ENCODE data around the gene DNAH14. TPM values are rescaled to one million over a fixed set of nuclear protein-coding genes. Genes with fewer than 3 reads are reported as not detected.
"Not testable (repeated sequence)": the region's sequence is repeated elsewhere in the genome, so short reads cannot be mapped to it uniquely, and the experiment has no call there.

DNAH14 gene
- total RNA-seq, 3 donors from 2014 or later, result 9.2 to 12.7 (median 10.0) TPM

GRCh38 chr1:225201447-225201846 lies 272.0 kb downstream of the DNAH14 start:
- ATAC-seq (no peak), DNase-seq (no peak)
- H3K36me3 ChIP-seq (ENCODE audit: low read depth), result no peaks in the 10 kb centered on the region
- no peak overlapping the region for H3K4me3 ChIP-seq
- no peak for TF ChIP-seq CTCF (IDR thresholded peaks at IDR 0.05)
- H3K9me3 ChIP-seq, result peaks cover 4% of the 10 kb centered on the region
- intact Hi-C loops (cut with DNase I, micrococcal nuclease), result no loop called here
- H3K4me1 ChIP-seq (ENCODE audit: low read depth), result no peaks in the 10 kb centered on the region

DNA sequence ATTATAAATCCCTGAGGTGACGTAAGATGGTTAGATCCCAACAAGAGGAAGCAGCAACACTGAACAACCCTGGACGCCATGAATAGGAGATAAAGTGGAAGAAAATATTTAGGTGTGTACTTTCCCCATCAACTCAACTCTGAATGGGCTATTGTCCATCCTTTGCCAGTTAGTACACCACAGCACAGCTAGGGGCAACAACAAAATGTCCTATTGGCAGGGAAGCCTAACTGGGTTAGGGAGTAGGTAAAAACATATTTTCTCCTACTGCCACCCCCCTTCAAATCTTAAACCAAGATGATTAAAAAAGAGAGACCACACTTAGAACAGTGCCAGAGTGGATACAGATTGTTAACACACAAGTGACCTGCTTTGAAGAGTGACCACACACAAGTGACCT lies 278.3 kb downstream of the DNAH14 start:
- ATAC-seq (no peak), DNase-seq (no peak)
- Histone ChIP-seq H3K4me3 (no peak overlapping the region), H3K36me3 (ENCODE audit: low read depth) (no peaks in the 10 kb centered on the region), H3K4me1 (ENCODE audit: low read depth) (no peaks in the 10 kb centered on the region), H3K9me3 (peaks cover 4% of the 10 kb centered on the region)
- intact Hi-C loops (cut with DNase I, micrococcal nuclease), result no loop called here
- TF ChIP-seq CTCF (IDR thresholded peaks at IDR 0.05), result no peak

DNA sequence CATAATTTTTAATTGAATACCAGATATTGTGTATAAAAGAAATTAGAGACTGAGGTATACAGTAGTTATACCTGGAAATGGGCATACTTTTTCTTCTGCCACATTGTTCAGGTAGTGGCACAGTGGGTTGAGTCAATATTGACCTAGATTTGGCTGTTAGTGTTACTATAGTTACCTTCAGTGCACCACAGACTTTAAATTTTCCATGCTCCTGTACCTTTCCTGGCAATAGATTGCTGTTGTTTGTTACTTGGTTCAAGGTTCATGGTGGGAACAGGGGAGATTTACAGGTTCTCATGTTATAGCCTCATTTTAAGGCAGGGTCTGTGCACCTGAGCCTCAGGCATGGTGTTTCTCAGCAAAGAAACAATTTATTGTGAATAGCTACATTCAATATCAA lies 279.7 kb downstream of the DNAH14 start:
- TF ChIP-seq CTCF (IDR thresholded peaks at IDR 0.05), result no peak
- no peak for DNase-seq
- no peak for ATAC-seq
- Histone ChIP-seq H3K4me1 (ENCODE audit: low read depth) (no peaks in the 10 kb centered on the region), H3K36me3 (ENCODE audit: low read depth) (no peaks in the 10 kb centered on the region), H3K4me3 (no peak overlapping the region), H3K9me3 (peaks cover 6% of the 10 kb centered on the region)
- intact Hi-C loops (cut with DNase I, micrococcal nuclease), result no loop called here

DNA sequence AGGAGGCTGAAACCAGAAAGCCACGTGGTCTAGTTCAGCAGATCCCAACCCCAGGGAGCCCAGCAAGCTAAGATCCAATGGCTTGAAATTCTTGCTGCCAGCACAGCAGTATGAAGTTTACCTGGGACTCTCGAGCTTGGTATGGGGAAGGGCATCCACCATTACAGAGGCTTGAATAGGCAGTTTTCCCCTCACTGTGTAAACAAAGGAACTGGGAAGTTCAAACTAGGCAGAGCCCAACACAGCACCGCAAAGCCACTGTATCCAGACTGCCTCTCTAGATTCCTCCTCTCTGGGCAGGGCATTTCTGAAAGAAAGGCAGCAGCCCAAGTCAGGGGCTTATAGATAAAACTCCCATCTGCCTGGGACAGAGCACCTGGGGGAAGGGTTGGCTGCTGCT lies 280.7 kb downstream of the DNAH14 start:
- H3K4me3 ChIP-seq; intact Hi-C loops (cut with DNase I, micrococcal nuclease); DNase-seq; H3K4me1 ChIP-seq (ENCODE audit: low read depth); H3K9me3 ChIP-seq; ATAC-seq; H3K36me3 ChIP-seq (ENCODE audit: low read depth): not testable (repeated sequence)

DNA sequence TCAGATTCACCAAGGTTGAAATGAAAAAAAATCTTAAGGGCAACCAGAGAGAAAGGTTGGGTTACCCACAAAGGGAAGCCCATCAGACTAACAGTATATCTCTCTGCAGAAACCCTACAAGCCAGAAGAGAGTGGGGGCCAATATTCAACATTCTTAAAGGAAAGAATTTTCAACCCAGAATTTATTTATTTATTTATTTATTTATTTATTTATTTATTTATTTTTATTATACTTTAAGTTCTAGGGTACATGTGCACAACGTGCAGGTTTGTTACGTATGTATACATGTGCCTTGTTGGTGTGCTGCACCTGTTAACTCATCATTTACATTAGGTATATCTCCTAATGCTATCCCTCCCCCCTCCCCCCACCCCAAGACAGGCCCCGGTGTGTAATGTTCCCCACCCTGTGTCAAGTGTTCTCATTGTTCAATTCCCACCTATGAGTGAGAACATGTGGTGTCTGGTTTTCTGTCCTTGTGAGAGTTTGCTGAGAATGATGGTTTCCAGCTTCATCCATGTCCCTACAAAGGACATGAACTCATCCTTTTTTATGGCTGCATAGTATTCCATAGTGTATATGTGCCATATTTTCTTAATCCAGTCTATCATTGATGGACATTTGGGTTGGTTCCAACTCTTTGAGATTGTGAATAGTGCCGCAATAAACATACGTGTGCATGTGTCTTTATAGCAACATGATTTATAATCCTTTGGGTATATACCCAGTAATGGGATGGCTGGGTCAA lies 282.4 kb downstream of the DNAH14 start:
- H3K9me3 ChIP-seq; intact Hi-C loops (cut with DNase I, micrococcal nuclease); H3K4me1 ChIP-seq (ENCODE audit: low read depth); ATAC-seq; DNase-seq; H3K36me3 ChIP-seq (ENCODE audit: low read depth); H3K4me3 ChIP-seq: not testable (repeated sequence)

GRCh38 chr1:225224287-225224686 lies 294.8 kb downstream of the DNAH14 start:
- peaks cover 1% of the 10 kb centered on the region for H3K9me3 ChIP-seq
- intact Hi-C loops (cut with DNase I, micrococcal nuclease), result no loop called here
- no peak for ATAC-seq

More at GRCh38 chr1:225224287-225224686, 294.8 kb downstream of the DNAH14 start:
- no peak for DNase-seq
- TF ChIP-seq CTCF (IDR thresholded peaks at IDR 0.05), result no peak
- no peak overlapping the region for H3K4me3 ChIP-seq
- no peaks in the 10 kb centered on the region for H3K36me3 ChIP-seq (ENCODE audit: low read depth)
- no peaks in the 10 kb centered on the region for H3K4me1 ChIP-seq (ENCODE audit: low read depth)
